Activated CD8-positive, alpha-beta T cell treated with anti-CD3 and anti-CD28 coated beads for 36 hours (primary cell): ENCODE data around the gene GRK5. TPM values are rescaled to one million over a fixed set of nuclear protein-coding genes. Genes with fewer than 3 reads are reported as not detected.
A peak's percentile ranks its signal among the peaks of the same experiment; 100 is the strongest.

Source experiments
- ATAC-seq: fragments of 200-7000 bp; cut with Tn5 transposase; one replicate; pipeline ENCODE4 v1.10.0; 2021; ENCODE audit warnings: mild to moderate bottlenecking, moderate library complexity
- CTCF ChIA-PET: fragments of 350-600 bp; sonication (Branson Sonifier 250); formaldehyde crosslinking; loops from one replicate; lab custom pipeline; 2021; ENCODE audit warnings: antibody characterized with exemption; lab: Charles Lee
- POLR2A ChIA-PET: fragments of 350-600 bp; sonication (Branson Sonifier 250); formaldehyde crosslinking; loops from one replicate; lab custom pipeline; 2021; ENCODE audit warnings: antibody characterized with exemption; lab: Charles Lee
- DNase-seq: peaks from one replicate; pipeline ENCODE4 v3.0.0-alpha.2; 2020
- H3K27ac Mint-ChIP-seq: one replicate; pipeline ENCODE4 v1.8.0; 2021; ENCODE audit warnings: mild to moderate bottlenecking, mixed read lengths
- H3K27me3 Mint-ChIP-seq: one replicate; pipeline ENCODE4 v1.8.0; 2021; ENCODE audit warnings: mixed read lengths
- H3K36me3 Mint-ChIP-seq: one replicate; pipeline ENCODE4 v1.8.0; 2021; ENCODE audit warnings: low read depth, mixed read lengths
- H3K4me1 Mint-ChIP-seq: one replicate; pipeline ENCODE4 v1.8.0; 2021; ENCODE audit warnings: low read depth, mixed read lengths
- H3K4me3 Mint-ChIP-seq: one replicate; pipeline ENCODE4 v1.8.0; 2021; ENCODE audit warnings: mild to moderate bottlenecking, moderate library complexity, mixed read lengths
- H3K9me3 Mint-ChIP-seq: one replicate; pipeline ENCODE4 v1.8.0; 2021; ENCODE audit warnings: mixed read lengths
- intact Hi-C: fragments of 100-400 bp; cut with micrococcal nuclease; formaldehyde crosslinking; loops from one replicate; pipeline ENCODE4 v1.10.0; 2022
- total RNA-seq, 2 experiments: library from RNA; stranded (reverse); gene quantifications; one replicate each; pipeline ENCODE4 v1.2.3, GENCODE V29; 2021
- TF ChIP-seq, protein P1 (sequence below): fragments of 200-600 bp; IDR thresholded peaks from one replicate; pipeline ENCODE4 v1.8.0; 2022; ENCODE audit warnings: antibody characterized with exemption, mild to moderate bottlenecking

The GRK5 gene
- total RNA-seq, 2 experiments from 2014 or later = 14.8 to 15.6 TPM

GRCh38 chr10:119341459-119342301, 134.3 kb downstream of the GRK5 start:
- intact Hi-C loops = no loop called here
- ChIA-PET POLR2A (interaction anchor here (1.5 kb wide), 1 partner anchor 18 kb away, joined by 4 read pairs; no protein-coding TSS in a partner anchor), CTCF (interaction anchor here (0.7 to 1.2 kb wide), 2 partner anchors 11 to 54 kb away, joined by 4 to 5 read pairs; no protein-coding TSS in a partner anchor)
- peak; percentile 82 for DNase-seq
- ATAC-seq = peak; percentile 99
- H3K27ac Mint-ChIP-seq = peak overlapping the region; percentile 19
- peaks cover 22% of the 10 kb centered on the region for H3K4me1 Mint-ChIP-seq
- no peaks in the 10 kb centered on the region for H3K27me3 Mint-ChIP-seq
- peaks cover 2% of the 10 kb centered on the region for H3K36me3 Mint-ChIP-seq
- no peaks in the 10 kb centered on the region for H3K9me3 Mint-ChIP-seq
- TF ChIP-seq, protein P1, sequence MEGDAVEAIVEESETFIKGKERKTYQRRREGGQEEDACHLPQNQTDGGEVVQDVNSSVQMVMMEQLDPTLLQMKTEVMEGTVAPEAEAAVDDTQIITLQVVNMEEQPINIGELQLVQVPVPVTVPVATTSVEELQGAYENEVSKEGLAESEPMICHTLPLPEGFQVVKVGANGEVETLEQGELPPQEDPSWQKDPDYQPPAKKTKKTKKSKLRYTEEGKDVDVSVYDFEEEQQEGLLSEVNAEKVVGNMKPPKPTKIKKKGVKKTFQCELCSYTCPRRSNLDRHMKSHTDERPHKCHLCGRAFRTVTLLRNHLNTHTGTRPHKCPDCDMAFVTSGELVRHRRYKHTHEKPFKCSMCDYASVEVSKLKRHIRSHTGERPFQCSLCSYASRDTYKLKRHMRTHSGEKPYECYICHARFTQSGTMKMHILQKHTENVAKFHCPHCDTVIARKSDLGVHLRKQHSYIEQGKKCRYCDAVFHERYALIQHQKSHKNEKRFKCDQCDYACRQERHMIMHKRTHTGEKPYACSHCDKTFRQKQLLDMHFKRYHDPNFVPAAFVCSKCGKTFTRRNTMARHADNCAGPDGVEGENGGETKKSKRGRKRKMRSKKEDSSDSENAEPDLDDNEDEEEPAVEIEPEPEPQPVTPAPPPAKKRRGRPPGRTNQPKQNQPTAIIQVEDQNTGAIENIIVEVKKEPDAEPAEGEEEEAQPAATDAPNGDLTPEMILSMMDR = no peak
- no peak overlapping the region for H3K4me3 Mint-ChIP-seq

DNA sequence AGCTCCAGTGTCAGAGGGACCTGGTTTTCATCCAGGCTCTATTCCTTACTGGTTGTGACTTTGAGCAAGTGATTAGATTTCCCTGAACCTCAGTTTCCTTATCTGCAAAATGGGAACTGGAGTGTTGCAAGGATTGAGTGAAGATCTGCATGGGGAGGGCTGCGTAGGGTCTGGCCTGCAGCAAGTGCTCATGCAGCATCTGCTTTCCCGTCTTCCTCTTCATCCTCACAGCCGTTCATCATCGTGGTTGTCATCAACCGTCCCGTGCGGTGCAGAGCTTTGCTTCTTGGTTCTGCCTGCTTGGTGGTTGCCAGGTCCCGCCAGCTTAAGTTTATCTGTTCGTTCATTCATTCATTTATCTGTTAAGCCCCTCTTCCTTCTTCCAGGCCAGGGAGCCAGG, 135.0 kb downstream of the GRK5 start:
- Mint-ChIP-seq H3K4me1 (peaks cover 22% of the 10 kb centered on the region), H3K27ac (no peak overlapping the region), H3K9me3 (no peaks in the 10 kb centered on the region), H3K4me3 (no peak overlapping the region), H3K36me3 (peaks cover 2% of the 10 kb centered on the region), H3K27me3 (no peaks in the 10 kb centered on the region)
- POLR2A ChIA-PET = interaction anchor here (1.5 kb wide), 1 partner anchor 18 kb away, joined by 4 read pairs; no protein-coding TSS in a partner anchor
- ATAC-seq (no peak), DNase-seq (no peak)
- TF ChIP-seq, protein P1 = no peak
- intact Hi-C loops = no loop called here
- CTCF ChIA-PET = no interaction called here

DNA sequence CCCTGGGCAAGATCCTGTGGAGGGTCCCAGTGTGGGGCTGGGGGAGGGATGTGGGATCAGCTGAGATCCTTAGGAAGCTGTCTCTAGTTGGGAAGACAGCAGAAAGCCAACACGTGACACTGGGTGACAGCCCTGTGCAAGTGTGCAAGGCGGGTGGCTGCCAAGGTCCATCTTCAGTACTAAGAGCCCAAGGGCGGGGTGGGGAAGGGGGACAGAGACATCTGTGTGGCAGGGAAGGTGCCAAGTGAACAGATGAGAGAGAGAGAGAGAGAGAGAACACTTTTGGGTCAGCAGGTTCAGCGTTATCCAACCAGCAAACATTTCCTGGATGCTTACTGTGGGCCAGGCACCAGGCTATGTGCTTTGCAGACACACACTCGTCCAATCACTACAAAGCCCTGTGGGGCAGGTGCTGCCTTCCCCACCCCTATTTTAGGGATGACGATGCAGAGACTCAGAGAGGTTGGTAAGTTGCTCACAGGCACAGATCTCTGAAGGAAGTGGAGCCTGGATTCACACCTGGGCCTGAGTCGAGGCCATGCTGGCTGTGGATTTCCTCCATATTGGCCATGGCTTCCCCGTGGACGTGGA, 135.7 kb downstream of the GRK5 start:
- Mint-ChIP-seq H3K9me3 (no peaks in the 10 kb centered on the region), H3K4me3 (no peak overlapping the region), H3K36me3 (peaks cover 3% of the 10 kb centered on the region), H3K27me3 (no peaks in the 10 kb centered on the region), H3K4me1 (peaks cover 22% of the 10 kb centered on the region), H3K27ac (no peak overlapping the region)
- TF ChIP-seq, protein P1 = no peak
- ChIA-PET CTCF (no interaction called here), POLR2A (no interaction called here)
- intact Hi-C loops = no loop called here
- no peak for ATAC-seq
- no peak for DNase-seq

- TF ChIP-seq, protein P1 = no peak
- peaks cover 10% of the 10 kb centered on the region for H3K36me3 Mint-ChIP-seq
- no peaks in the 10 kb centered on the region for H3K27me3 Mint-ChIP-seq
- ChIA-PET CTCF (no interaction called here), POLR2A (no interaction called here)
- intact Hi-C loops = no loop called here
- H3K9me3 Mint-ChIP-seq = no peaks in the 10 kb centered on the region
- no peak overlapping the region for H3K27ac Mint-ChIP-seq
- no peak for ATAC-seq
- no peak for DNase-seq
- H3K4me1 Mint-ChIP-seq = peaks cover 20% of the 10 kb centered on the region
- no peak overlapping the region for H3K4me3 Mint-ChIP-seq
These were observed 137.0 kb downstream of the GRK5 start for GRCh38 chr10:119344381-119344780.
